Sigmoid colon (tissue), 7 donors: ENCODE measurements around the gene PAX1. TPM values are rescaled to one million over a fixed set of nuclear protein-coding genes. Genes with fewer than 3 reads are reported as not detected.

Experiments
- DNase-seq: peaks from one replicate; pipeline ENCODE4 v3.0.0-alpha.2; 2019
- H3K27ac ChIP-seq, 4 donors: fragments of 200-600 bp; sonication (generic); one replicate each; pipeline ENCODE4 v1.5.1; 2016 to 2019; ENCODE audit warnings: mild to moderate bottlenecking in 1 of 4
- H3K27me3 ChIP-seq, 3 donors: fragments of 200-600 bp; sonication (generic); one replicate each; pipeline ENCODE4 v1.5.1; 2019; ENCODE audit warnings: mild to moderate bottlenecking in 1 of 3
- H3K36me3 ChIP-seq, 4 donors: fragments of 200-600 bp; sonication (generic); one replicate each; pipeline ENCODE4 v1.5.1; 2016 to 2019
- H3K4me1 ChIP-seq, 4 donors: fragments of 200-600 bp; sonication (generic); one replicate each; pipeline ENCODE4 v1.5.1; 2017 to 2019
- H3K4me3 ChIP-seq, 4 donors: fragments of 200-600 bp; sonication (generic); one replicate each; pipeline ENCODE4 v1.5.1; 2017 to 2019; ENCODE audit warnings: mild to moderate bottlenecking in 2 of 4, moderate library complexity in 1 of 4
- H3K9me3 ChIP-seq, 4 donors: fragments of 200-600 bp in 3 of 4; sonication (generic) in 3 of 4; one replicate each; pipeline versions ENCODE4 v1.5.1 to v1.6.1; 2013 to 2019
- EP300 ChIP-seq, 4 donors: sonication (generic); formaldehyde crosslinking; IDR thresholded peaks; one replicate each; pipeline ENCODE4 v1.6.1; 2017; ENCODE audit warnings: antibody characterized with exemption in 4 of 4
- POLR2A ChIP-seq, 2 donors: fragments of 450-650 bp; IDR thresholded peaks; one replicate each; pipeline ENCODE4 v1.6.1; 2016; ENCODE audit warnings: antibody characterized with exemption in 2 of 2, mild to moderate bottlenecking in 2 of 2, moderate library complexity in 2 of 2
- POLR2AphosphoS5 ChIP-seq, 4 donors: sonication (generic); formaldehyde crosslinking; IDR thresholded peaks; one replicate each; pipeline ENCODE4 v1.6.1; 2017; ENCODE audit warnings: antibody characterized with exemption in 4 of 4
- WGBS, 2 donors: extraction: QIAGEN DNeasy Blood & Tissue Kit; methylation state at CpG; one replicate each; pipeline ENCODE4 v1.1.7; 2013; 5-methylcytosine and 5-hydroxymethylcytosine counted together
- intact Hi-C: fragments of 100-400 bp; cut with DNase I; formaldehyde crosslinking; loops from one replicate; pipeline ENCODE4 v1.15.1; 2023
- polyA plus RNA-seq, 3 donors: library from polyadenylated mRNA; stranded (reverse); fragments of 200-250 nt; gene quantifications; one replicate each; pipeline ENCODE4 v1.2.3, GENCODE V29; 2013
- total RNA-seq, 4 donors: library from RNA; depleted of rRNA; stranded (reverse); fragments of >200 nt; gene quantifications; one replicate each; pipeline ENCODE4 v1.1.0, GENCODE V29; 2016
- TF ChIP-seq, protein P1 (sequence below), 4 experiments: fragments of 450-650 bp in 3 of 4; fragments of 200-600 bp in 1 of 4; IDR thresholded peaks; one replicate each; pipeline ENCODE4 v1.5.1; 2016 to 2019; ENCODE audit warnings: antibody characterized with exemption in 4 of 4, mild to moderate bottlenecking in 3 of 4, moderate library complexity in 2 of 4
- donor health status: healthy with polysubstance abuse.
- donor health status: Bipolar disorder and iron deficiency.
- donor health status: healthy.

Gene PAX1
- total and polyA plus RNA-seq, 7 donors = under 0.01 TPM; not detected in 6

DNA sequence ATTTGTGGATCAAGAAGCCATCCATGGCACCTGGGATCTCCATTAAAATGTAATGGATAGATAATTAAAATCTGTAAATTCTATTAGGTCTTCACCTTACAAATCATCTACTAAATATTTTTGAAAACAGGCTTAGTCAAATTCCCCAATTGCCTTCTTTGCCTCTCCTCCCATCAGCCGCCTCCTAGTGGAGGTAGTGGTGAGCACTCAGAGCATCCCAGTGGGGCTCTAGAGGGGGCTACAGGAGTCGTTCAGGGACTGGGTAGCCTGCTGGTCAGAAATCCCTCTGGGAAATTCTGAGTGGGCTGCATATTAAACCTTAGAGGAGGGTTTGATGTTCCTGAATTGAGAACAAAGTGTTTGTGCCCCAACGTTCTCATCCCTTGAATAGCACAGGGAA lies 20.8 kb upstream of the PAX1 start:
- 44 to 47% methylated on average over 3 of the region's 3 CpGs for WGBS, 2 donors
- TF ChIP-seq POLR2AphosphoS5 (IDR thresholded peaks at IDR 0.05) (no peak), POLR2A (IDR thresholded peaks at IDR 0.05) (no peak), EP300 (IDR thresholded peaks at IDR 0.05) (no peak)
- TF ChIP-seq, protein P1, sequence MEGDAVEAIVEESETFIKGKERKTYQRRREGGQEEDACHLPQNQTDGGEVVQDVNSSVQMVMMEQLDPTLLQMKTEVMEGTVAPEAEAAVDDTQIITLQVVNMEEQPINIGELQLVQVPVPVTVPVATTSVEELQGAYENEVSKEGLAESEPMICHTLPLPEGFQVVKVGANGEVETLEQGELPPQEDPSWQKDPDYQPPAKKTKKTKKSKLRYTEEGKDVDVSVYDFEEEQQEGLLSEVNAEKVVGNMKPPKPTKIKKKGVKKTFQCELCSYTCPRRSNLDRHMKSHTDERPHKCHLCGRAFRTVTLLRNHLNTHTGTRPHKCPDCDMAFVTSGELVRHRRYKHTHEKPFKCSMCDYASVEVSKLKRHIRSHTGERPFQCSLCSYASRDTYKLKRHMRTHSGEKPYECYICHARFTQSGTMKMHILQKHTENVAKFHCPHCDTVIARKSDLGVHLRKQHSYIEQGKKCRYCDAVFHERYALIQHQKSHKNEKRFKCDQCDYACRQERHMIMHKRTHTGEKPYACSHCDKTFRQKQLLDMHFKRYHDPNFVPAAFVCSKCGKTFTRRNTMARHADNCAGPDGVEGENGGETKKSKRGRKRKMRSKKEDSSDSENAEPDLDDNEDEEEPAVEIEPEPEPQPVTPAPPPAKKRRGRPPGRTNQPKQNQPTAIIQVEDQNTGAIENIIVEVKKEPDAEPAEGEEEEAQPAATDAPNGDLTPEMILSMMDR (IDR thresholded peaks at IDR 0.05) = no peak
- no peak overlapping the region for H3K4me3 ChIP-seq
- DNase-seq = no peak
- H3K9me3 ChIP-seq = no peaks in the 10 kb centered on the region
- no peak overlapping the region for H3K27ac ChIP-seq
- no peaks in the 10 kb centered on the region for H3K36me3 ChIP-seq
- intact Hi-C loops = no loop called here
- H3K4me1 ChIP-seq = peaks cover 0 to 8% (median 0%) of the 10 kb centered on the region in 4 donors
- H3K27me3 ChIP-seq = no peaks in the 10 kb centered on the region

DNA sequence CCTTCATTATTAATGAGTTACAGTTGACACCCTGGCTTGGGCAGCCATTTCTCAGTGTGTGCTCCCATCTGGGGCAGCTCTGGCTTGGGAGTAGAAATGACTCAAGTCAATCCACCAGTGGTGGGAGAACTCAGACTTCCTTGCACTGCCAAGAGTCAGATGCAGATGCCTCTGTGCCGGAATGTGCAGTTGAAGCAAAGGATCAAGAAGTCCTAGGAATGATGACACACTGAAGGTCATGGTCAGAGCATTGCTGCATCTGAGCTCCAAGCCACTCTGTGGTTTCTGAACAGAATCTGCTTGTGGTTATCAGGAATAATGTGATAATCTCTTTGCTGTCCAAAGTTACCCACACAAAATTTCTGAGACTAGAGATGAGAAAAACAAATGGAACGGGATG lies 19.5 kb upstream of the PAX1 start:
- 87% methylated on average over 2 of the region's 2 CpGs for WGBS, 2 donors
- no peak for TF ChIP-seq POLR2AphosphoS5 (IDR thresholded peaks at IDR 0.05)
- TF ChIP-seq, protein P1 (IDR thresholded peaks at IDR 0.05) = no peak
- TF ChIP-seq POLR2A (IDR thresholded peaks at IDR 0.05) = no peak
- TF ChIP-seq EP300 (IDR thresholded peaks at IDR 0.05) = no peak
- H3K4me3 ChIP-seq = no peak overlapping the region
- H3K27me3 ChIP-seq = no peaks in the 10 kb centered on the region
- no peak overlapping the region for H3K27ac ChIP-seq
- H3K9me3 ChIP-seq = no peaks in the 10 kb centered on the region
- intact Hi-C loops = no loop called here
- H3K36me3 ChIP-seq = no peaks in the 10 kb centered on the region
- no peak for DNase-seq
- peaks cover 0 to 8% (median 0%) of the 10 kb centered on the region in 4 donors for H3K4me1 ChIP-seq

DNA sequence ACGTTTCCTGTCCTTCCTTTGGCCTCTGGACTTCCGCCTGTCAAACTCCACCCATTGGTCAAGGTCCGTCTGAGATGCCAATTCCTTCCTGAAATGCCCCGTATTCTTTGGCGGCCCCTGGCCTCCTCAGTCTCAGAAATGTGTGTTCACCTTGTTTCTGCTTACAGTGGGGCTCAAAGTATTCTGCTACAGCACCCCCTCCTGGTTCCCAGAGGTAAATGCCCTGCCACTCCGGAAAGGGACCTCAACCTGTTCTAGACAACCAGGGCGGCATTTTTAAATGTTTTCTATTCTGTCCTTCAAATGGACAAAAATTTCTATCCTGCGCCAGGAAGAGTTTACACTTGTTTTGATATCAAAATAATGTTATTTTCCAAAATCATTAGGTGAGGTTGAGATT lies 12.1 kb upstream of the PAX1 start:
- H3K27me3 ChIP-seq = peaks cover 0 to 57% (median 9%) of the 10 kb centered on the region in 3 donors
- intact Hi-C loops = no loop called here
- H3K4me3 ChIP-seq = no peak overlapping the region
- no peak overlapping the region for H3K27ac ChIP-seq
- no peaks in the 10 kb centered on the region for H3K36me3 ChIP-seq
- TF ChIP-seq EP300 (IDR thresholded peaks at IDR 0.05) (no peak), POLR2A (IDR thresholded peaks at IDR 0.05) (no peak), POLR2AphosphoS5 (IDR thresholded peaks at IDR 0.05) (no peak)
- TF ChIP-seq, protein P1 (IDR thresholded peaks at IDR 0.05) = no peak
- H3K4me1 ChIP-seq = no peaks in the 10 kb centered on the region
- WGBS, 2 donors = 26 to 31% methylated on average over 8 of the region's 8 CpGs
- DNase-seq = no peak
- H3K9me3 ChIP-seq = no peaks in the 10 kb centered on the region

DNA sequence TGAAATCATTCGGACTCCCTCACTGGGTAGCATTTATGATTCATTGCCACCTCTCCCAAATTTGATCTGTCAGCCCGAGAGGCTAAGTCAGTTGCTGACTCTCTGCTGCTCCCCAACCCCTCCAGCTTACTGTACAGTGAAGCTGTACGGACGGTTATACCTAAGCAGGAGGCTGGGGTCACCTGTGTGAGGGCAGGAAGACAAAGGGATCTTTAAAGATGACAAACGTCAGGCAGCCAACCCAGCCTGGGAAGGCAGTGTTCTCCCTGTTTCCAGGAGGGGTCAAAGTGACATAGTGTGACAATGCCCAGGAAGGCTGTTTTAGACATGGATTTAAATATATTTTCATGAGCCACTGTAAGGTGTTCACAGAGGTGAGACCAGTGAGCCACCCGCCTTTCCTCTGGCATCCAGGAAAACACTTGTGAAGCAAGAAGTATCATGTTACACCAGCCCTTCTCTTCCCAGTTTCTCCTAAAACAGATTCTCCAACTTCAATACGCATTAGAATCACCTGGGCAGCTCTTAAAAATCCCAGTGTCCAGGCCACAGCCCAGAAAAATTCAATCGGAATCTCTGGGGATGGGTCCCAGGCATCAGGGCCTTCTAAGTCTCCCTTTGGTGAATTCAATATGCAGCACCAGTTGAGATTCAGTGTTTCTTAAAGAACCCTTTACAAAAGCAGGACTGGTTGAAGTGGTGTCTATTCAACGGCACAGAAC lies 6.8 kb upstream of the PAX1 start:
- H3K9me3 ChIP-seq = no peaks in the 10 kb centered on the region
- H3K4me1 ChIP-seq = peaks cover 0 to 15% (median 11%) of the 10 kb centered on the region in 4 donors
- no peaks in the 10 kb centered on the region for H3K36me3 ChIP-seq
- no peak for DNase-seq
- intact Hi-C loops = no loop called here
- TF ChIP-seq POLR2A (IDR thresholded peaks at IDR 0.05) = no peak
- TF ChIP-seq EP300 (IDR thresholded peaks at IDR 0.05) = no peak
- TF ChIP-seq, protein P1 (IDR thresholded peaks at IDR 0.05) = no peak
- no peak for TF ChIP-seq POLR2AphosphoS5 (IDR thresholded peaks at IDR 0.05)
- no peak overlapping the region for H3K4me3 ChIP-seq
- no peak overlapping the region for H3K27ac ChIP-seq
- H3K27me3 ChIP-seq = peaks cover 20 to 99% (median 55%) of the 10 kb centered on the region in 3 donors
- WGBS, 2 donors = 16 to 19% methylated on average over 9 of the region's 9 CpGs

DNA sequence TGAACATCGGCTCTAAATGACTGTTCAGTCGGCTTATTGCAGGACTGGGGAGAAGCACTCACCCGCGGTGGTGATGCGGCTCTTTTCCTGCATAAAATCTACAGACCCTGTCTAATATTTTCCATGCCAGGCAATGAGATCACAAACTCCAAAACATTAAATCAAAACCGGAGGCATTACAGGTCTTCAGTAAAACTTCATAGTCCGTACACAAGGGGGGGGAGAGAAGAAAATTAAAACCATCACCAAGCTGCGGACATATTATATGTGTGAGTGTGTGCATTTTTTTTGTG lies 6.3 kb upstream of the PAX1 start:
- no peak overlapping the region for H3K27ac ChIP-seq
- H3K4me1 ChIP-seq = peaks cover 0 to 15% (median 12%) of the 10 kb centered on the region in 4 donors
- H3K27me3 ChIP-seq = peaks cover 23 to 100% (median 60%) of the 10 kb centered on the region in 3 donors
- no peak for DNase-seq
- intact Hi-C loops = no loop called here
- no peaks in the 10 kb centered on the region for H3K36me3 ChIP-seq
- WGBS, 2 donors = 39 to 41% methylated on average over 8 of the region's 8 CpGs
- H3K9me3 ChIP-seq = no peaks in the 10 kb centered on the region
- no peak for TF ChIP-seq POLR2A (IDR thresholded peaks at IDR 0.05)
- TF ChIP-seq POLR2AphosphoS5 (IDR thresholded peaks at IDR 0.05) = no peak
- TF ChIP-seq, protein P1 (IDR thresholded peaks at IDR 0.05) = no peak
- TF ChIP-seq EP300 (IDR thresholded peaks at IDR 0.05) = no peak
- no peak overlapping the region for H3K4me3 ChIP-seq
